HG03103 (cell line): ENCODE measurements around the gene FRMD5.
A peak's percentile ranks its signal among the peaks of the same experiment; 100 is the strongest.
"Not testable (repeated sequence)": the region's sequence is repeated elsewhere in the genome, so short reads cannot be mapped to it uniquely, and the experiment has no call there.

Experiments
- ATAC-seq: cut with Tn5 transposase; IDR thresholded peaks from one replicate; pipeline ENCODE4 v1.9.1; 2021; ENCODE audit warnings: low read depth; ENCODE audit not compliant: unreplicated experiment

FRMD5 gene

DNA sequence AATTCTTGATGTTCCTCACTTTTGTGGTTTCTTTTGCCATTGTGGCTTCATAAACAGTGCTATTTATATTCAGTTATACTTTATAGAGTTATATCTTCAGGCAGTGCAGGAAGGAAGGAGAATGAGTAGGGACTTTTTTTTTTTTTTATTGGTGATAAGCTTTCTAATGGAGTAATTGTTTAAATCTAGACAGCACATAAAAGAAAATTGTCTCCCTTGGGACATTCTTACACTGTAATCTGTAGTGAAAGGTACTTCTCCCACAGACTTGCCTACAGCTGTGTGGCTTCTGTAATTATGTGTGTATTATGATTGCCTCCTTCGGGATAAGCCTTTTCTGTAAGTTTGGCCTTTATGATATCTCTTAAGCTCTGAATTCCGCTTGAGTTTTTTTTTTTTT lies 326.7 kb downstream of the FRMD5 start:
- ATAC-seq = no peak

- ATAC-seq = no peak
Measured at GRCh38 chr15:43867096-43867495, 328.0 kb downstream of the FRMD5 start.

DNA sequence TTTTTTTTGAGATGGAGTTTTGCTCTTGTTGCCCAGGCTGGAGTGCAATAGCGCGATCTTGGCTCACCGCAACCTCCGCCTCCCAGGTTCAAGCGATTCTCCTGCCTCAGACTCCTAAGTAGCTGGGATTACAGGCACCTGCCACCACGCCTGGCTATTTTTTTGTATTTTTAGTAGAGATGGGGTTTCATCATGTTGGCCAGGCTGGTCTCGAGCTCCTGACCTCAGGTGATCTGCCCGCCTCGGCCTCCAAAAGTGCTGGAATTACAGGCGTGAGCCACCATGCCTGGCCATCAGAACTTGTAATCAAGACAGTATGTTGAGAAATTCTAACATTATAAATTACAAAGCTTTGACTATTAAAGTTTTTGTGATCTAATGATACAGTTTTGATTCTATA lies 328.4 kb downstream of the FRMD5 start:
- not testable (repeated sequence) for ATAC-seq

DNA sequence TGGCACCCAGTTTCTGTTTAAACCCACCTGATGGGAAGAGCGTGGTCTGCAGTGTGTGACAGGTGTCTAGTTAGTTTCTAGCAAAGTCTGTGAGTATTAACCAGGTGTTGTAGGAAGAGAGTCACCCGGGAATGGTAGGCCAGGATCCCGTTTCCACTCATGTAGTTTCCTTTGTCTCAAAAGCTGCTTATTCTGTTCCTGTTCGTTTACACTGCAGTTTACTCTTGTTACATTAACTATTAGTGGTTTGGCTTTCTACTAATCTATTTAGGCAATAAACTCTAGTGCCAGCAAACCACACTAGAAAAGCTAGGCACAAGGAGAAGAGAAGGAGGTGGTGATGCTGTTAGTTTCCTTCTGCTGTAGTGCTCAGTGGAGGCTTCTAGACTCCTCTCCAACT lies 335.5 kb downstream of the FRMD5 start:
- ATAC-seq = no peak

DNA sequence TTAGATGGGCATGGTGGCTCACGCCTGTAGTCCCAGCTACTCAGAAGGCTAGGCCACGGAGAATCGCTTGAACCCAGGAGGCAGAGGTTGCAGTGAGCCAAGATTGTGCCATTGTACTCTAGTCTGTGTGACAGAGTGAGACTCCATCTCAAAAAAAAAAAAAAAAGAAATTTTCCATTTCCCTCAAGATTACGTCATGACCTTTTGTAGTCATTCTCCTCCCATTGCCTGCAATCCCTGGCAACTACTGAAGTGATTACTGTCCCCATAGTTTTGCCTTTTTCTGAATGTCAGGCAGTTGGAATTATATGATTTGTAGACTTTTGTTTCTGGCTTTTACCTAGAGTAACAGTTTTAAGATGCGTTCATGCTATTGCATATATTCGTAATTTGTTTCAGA lies 340.3 kb downstream of the FRMD5 start:
- no peak for ATAC-seq

GRCh38 chr15:43852607-43853006 lies 342.5 kb downstream of the FRMD5 start:
- no peak for ATAC-seq

DNA sequence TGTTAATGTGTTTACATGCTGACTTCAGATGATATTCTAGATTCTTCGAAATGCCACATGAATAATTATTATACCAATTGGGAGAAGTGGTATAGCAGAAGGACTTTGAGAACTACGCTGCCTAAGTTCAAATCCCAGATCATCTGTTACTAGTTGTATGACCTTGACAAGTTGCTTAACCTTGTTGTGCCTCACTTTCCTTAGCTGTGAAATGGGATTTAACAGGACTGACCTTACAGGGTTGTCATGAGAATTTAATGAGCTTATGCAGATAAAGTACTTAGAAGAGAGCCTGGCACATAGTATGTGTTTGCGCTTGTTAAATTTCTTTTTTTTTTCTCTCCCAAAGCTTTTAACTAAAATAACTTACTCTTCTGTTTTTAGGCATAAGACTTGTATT lies 343.8 kb downstream of the FRMD5 start:
- no peak for ATAC-seq

GRCh38 chr15:43845421-43845820 lies 349.6 kb downstream of the FRMD5 start:
- ATAC-seq = no peak

- not testable (repeated sequence) for ATAC-seq
Measured at GRCh38 chr15:43832485-43832884, 362.6 kb downstream of the FRMD5 start.

GRCh38 chr15:43831519-43832052 lies 363.5 kb downstream of the FRMD5 start:
- not testable (repeated sequence) for ATAC-seq

DNA sequence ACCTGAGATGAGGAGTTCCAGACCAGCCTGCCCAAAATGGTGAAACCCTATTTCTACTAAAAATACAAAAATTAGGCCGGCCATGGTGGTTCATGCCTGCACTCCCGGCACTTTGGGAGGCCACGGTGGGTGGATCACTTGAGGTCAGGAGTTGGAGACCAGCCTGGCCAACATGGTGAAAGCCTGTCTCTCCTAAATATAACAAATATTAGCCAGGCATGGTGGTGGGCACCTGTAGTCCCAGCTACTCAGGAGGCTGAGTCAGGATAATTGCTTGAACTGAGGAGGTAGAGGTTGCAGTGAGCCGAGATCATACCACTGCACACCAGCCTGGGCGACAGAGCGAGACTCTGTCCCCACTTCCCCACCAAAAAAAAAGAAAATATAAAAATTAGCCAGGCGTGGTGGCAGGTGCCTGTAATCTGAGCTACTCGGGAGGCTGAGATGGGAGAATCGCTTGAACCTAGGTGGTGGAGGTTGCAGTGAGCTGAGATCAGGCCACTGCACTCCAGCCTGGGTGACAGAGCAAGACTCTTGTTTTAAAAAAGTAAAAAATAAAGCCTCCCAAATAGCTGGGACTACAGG lies 364.3 kb downstream of the FRMD5 start:
- not testable (repeated sequence) for ATAC-seq

DNA sequence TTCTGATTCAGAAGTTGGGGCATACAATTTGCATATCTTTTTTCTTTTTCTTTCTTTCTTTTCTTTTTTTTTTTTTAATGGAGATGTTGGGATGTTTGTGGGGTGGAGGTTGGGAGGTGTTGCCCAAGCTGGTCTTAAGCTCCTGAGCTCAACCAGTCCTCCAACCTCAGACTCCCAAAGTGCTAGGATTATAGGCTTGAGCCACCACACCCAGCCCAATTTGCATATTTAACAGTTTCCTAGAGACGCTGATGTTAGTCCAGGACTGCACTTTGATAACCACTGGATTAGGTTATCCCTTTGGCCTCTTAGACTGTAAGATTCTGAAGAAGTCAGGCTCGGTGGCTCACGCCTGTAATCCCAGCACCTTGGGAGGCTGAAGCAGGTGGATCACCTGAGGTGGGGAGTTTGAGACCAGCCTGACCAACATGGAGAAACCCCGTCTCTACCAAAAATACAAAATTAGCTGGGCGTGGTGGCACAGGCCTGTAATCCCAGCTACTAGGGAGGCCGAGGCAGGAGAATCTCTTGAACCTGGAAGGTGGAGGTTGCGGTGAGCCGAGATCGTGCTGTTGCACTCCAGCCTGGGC lies 365.0 kb downstream of the FRMD5 start:
- ATAC-seq = not testable (repeated sequence)

DNA sequence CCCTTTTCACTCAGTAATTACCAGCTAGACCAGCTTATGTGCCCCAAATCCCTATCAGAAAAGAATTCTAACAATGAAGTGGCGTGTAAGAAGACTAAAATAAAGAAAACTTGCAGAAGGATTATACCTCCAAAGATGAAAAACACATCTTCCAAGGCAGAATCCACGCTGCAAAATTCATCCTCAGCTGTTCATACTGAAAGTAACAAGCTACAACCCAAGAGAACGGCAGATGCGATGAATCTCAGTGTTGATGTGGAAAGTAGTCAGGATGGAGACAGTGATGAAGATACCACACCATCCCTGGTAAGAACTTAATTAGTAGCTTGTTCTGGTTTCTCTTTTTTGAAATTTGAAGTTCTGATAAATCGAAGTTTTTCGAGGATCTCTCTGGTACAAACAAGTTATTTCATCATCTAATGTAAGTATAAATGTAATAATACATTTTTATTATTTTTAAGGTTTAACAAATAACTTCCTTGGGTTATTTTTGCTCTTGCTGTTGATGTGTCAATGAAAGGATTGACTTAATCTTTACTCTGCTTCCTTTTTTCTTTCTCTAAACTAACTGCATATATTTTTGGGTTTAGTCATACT lies 366.9 kb downstream of the FRMD5 start:
- no peak for ATAC-seq

GRCh38 chr15:43826508-43827341 lies 368.3 kb downstream of the FRMD5 start, which contains the start of gene WDR76:
WDR76 (plus strand) TSS chr15:43827002; CDS start chr15:43827033, 31 bp downstream.
- peak; percentile 54 for ATAC-seq

GRCh38 chr15:43826029-43826507 lies 369.0 kb downstream of the FRMD5 start:
- ATAC-seq = no peak

DNA sequence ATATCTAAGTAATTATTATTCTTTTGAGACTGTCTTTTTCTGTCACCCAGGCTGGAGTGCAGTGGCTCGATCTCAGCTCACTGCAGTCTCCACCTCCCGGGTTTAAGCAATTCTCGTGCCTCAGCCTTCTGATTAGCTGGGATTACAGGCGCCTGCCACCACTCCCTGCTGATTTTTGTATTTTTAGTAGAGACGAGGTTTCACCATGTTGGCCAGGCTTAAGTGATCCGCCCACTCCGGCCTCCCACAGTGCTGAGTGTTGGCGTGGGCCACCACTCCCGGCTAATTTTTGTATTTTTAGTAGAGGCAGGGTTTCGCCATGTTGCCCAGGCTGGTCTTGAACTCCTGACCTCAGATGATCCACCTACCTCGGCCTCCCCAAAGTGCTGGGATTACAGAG lies 369.8 kb downstream of the FRMD5 start:
- not testable (repeated sequence) for ATAC-seq

DNA sequence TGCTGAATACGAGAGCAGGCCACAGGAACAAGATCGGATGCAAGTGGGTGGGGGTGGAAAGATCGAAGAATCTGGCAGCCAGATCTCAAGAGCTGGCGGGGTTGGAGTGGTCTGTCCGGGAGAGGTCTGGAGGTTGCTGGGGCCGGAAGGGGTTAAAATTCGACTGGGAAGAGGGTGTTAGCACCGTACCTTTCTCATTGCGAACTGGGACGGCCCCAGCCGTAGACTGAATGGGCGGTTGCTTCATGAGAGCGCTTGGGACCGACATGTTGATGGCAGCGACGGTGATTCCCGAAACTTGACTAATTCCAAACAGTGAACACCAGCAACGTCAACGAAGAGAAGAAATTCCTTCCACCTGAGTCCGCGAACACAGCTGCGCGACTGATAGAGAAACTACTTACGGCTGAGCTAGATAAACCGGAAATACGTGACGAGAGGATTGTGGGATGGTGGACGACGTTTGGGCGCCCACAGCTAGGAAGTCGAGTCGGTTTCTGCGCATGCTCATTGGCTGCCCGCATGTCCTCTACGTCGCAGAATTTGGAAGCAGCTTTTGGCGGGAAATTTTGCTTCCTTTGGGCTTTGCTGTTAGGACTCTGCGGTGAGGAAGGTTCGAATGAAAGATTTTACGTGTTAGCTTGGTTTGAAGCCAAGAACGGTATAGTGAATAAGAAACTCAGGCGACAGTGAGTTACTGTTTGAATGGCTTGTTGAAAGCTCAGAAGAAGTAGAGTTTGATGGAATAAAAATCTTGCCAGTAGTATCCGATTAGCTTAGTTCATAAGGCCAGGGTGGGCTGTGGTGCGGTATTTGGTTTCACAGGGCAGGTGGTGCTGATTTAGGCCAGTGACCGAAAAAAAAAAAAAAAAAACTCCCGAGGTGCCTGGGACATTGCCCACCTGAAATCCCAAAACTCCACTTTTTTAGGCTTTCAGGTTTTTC lies 370.5 kb downstream of the FRMD5 start, which contains the start of gene MFAP1:
Gene MFAP1 (minus strand): TSS at position 389 of the 945 bp plus-strand sequence. CDS start 121 bp downstream, at position 268.
- ATAC-seq = peak; percentile 59

DNA sequence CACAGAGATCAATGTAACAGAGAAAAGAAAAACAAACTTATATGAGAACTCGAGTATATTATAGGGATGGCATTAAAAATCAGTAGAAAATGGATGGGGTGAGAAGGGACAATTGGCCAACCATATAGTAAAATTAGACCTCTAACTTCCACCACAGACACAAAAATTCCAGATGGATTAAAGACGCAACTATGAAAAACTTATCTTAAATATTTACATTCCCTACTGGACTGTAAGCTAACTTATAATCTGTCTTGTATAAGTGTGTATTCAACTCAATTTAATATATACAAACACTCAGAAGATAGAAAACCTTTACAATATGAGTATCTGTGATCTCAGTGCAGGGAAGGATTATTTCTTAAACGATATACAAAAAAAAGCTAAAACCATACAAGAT lies 373.6 kb downstream of the FRMD5 start:
- ATAC-seq = no peak
